B cell (primary cell): ENCODE results near the gene ACBD4. TPM values are rescaled to one million over a fixed set of nuclear protein-coding genes. Genes with fewer than 3 reads are reported as not detected.

Experiments used
- ATAC-seq: fragments of 200-7000 bp; cut with Tn5 transposase; one replicate; pipeline ENCODE4 v1.10.0; 2021; ENCODE audit warnings: low read depth, mild to moderate bottlenecking, moderate number of reproducible peaks, moderate library complexity
- CTCF ChIA-PET: fragments of 350-600 bp; sonication (Branson Sonifier 250); formaldehyde crosslinking; loops from one replicate; lab custom pipeline; 2021; ENCODE audit warnings: antibody characterized with exemption, inconsistent platforms; lab: Charles Lee
- POLR2A ChIA-PET: fragments of 350-600 bp; sonication (Branson Sonifier 250); formaldehyde crosslinking; loops from one replicate; lab custom pipeline; 2021; ENCODE audit warnings: antibody characterized with exemption; lab: Charles Lee
- DNase-seq: peaks from one replicate; pipeline ENCODE4 v3.0.0; 2013
- H2AFZ ChIP-seq: 2 replicates; pipeline ENCODE4 v1.6.1; 2012; ENCODE audit warnings: mild to moderate bottlenecking, low read depth, low read length; ENCODE audit not compliant: insufficient read depth, poor library complexity, severe bottlenecking
- H3K27ac ChIP-seq, 2 donors: 1 replicate in 1 of 2; 2 replicates in 1 of 2; pipeline ENCODE4 v1.5.1; 2012 to 2013; ENCODE audit warnings: low read length in 2 of 2, mild to moderate bottlenecking in 2 of 2, moderate library complexity in 1 of 2
- H3K27me3 ChIP-seq, 4 experiments: fragments of 200-600 bp in 1 of 4; sonication (generic) in 1 of 4; replicated peaks in 1 of 4; 1 replicate in 2 of 4; 2 replicates in 2 of 4; pipeline versions ENCODE4 v1.6.1 to v1.7.0; 2013 to 2016; ENCODE audit warnings: low read length in 3 of 4, mild to moderate bottlenecking in 2 of 4, mixed read lengths in 1 of 4, moderate library complexity in 1 of 4; ENCODE audit not compliant: insufficient read depth in 4 of 4, control insufficient read depth in 3 of 4; ENCODE audit errors: control extremely low read depth in 1 of 4
- H3K36me3 ChIP-seq, 2 experiments: replicated peaks in 1 of 2; 1 replicate in 1 of 2; 2 replicates in 1 of 2; pipeline versions ENCODE4 v1.6.1 to v1.7.1; 2013; ENCODE audit warnings: low read length in 1 of 2; ENCODE audit not compliant: insufficient read depth in 2 of 2, control insufficient read depth in 1 of 2; ENCODE audit errors: control extremely low read depth in 1 of 2, extremely low read depth in 1 of 2
- H3K4me1 ChIP-seq, 2 donors: fragments of 200-600 bp in 1 of 2; sonication (generic) in 1 of 2; 1 replicate in 1 of 2; 2 replicates in 1 of 2; pipeline versions ENCODE4 v1.5.1 to v1.6.1; 2013 to 2017; ENCODE audit warnings: low read length in 2 of 2; ENCODE audit not compliant: control insufficient read depth in 2 of 2, insufficient read depth in 2 of 2
- H3K4me2 ChIP-seq: replicated peaks from 2 replicates; pipeline ENCODE3; 2012; ENCODE audit warnings: mild to moderate bottlenecking, low read depth, low read length; ENCODE audit not compliant: poor library complexity, severe bottlenecking
- H3K4me3 ChIP-seq, 5 experiments: fragments of 200-600 bp in 1 of 5; sonication (generic) in 1 of 5; 1 replicate in 3 of 5; 2 replicates in 2 of 5; pipeline versions ENCODE4 v1.5.1 to v1.7.0; 2011 to 2016; ENCODE audit warnings: low read length in 4 of 5, mild to moderate bottlenecking in 4 of 5, low read depth in 2 of 5, control low read depth in 1 of 5, moderate library complexity in 1 of 5; ENCODE audit not compliant: insufficient read depth in 1 of 5; ENCODE audit errors: control extremely low read depth in 1 of 5, extremely low read depth in 1 of 5
- H3K79me2 ChIP-seq: fragments of 200-600 bp; sonication (generic); one replicate; pipeline ENCODE4 v1.6.0; 2016; ENCODE audit warnings: low read length; ENCODE audit not compliant: control insufficient read depth, insufficient read depth
- H3K9ac ChIP-seq: fragments of 200-600 bp; sonication (generic); 2 replicates; pipeline ENCODE4 v1.6.1; 2017; ENCODE audit warnings: mild to moderate bottlenecking, low read length, moderate library complexity
- H3K9me3 ChIP-seq, 3 donors: one replicate each; pipeline versions ENCODE4 v1.6.1 to v1.7.1; 2013; ENCODE audit warnings: low read length in 2 of 3; ENCODE audit not compliant: control insufficient read depth in 2 of 3, insufficient read depth in 1 of 3; ENCODE audit errors: control extremely low read depth in 1 of 3
- H4K20me1 ChIP-seq: 2 replicates; pipeline ENCODE4 v1.6.0; 2012; ENCODE audit warnings: mild to moderate bottlenecking, low read length; ENCODE audit not compliant: insufficient read depth, control insufficient read depth, poor library complexity, severe bottlenecking
- H3K27ac Mint-ChIP-seq: one replicate; pipeline ENCODE4 v1.8.0; 2021; ENCODE audit warnings: mixed read lengths
- H3K27me3 Mint-ChIP-seq: one replicate; pipeline ENCODE4 v1.8.0; 2021; ENCODE audit warnings: mixed read lengths
- H3K4me1 Mint-ChIP-seq: one replicate; pipeline ENCODE4 v1.8.0; 2021; ENCODE audit warnings: mixed read lengths
- H3K4me3 Mint-ChIP-seq: one replicate; pipeline ENCODE4 v1.8.0; 2021; ENCODE audit warnings: mixed read lengths
- H3K9me3 Mint-ChIP-seq: one replicate; pipeline ENCODE4 v1.8.0; 2022; ENCODE audit warnings: mixed read lengths; ENCODE audit not compliant: insufficient read depth
- CTCF ChIP-seq: fragments of 200-600 bp; IDR thresholded peaks from one replicate; pipeline ENCODE4 v1.8.0; 2022; ENCODE audit warnings: antibody characterized with exemption, mild to moderate bottlenecking
- EZH2 ChIP-seq: IDR thresholded peaks from 2 replicates; pipeline ENCODE4 v1.6.1; 2012; ENCODE audit warnings: borderline replicate concordance, low read depth, mild to moderate bottlenecking, moderate library complexity, low read length; ENCODE audit not compliant: insufficient read depth, poor library complexity, severe bottlenecking
- WGBS: methylation state at CpG from one replicate; pipeline ENCODE4 v1.1.5; 2013; ENCODE audit warnings: missing lambda C conversion rate; ENCODE audit not compliant: insufficient coverage; 5-methylcytosine and 5-hydroxymethylcytosine counted together
- intact Hi-C: fragments of 100-400 bp; cut with micrococcal nuclease; formaldehyde crosslinking; loops from one replicate; pipeline ENCODE4 v1.10.0; 2022
- polyA plus RNA-seq: library from polyadenylated mRNA; depleted of rRNA; stranded (reverse); fragments of >200 nt; gene quantifications from 2 replicates; pipeline ENCODE4 v1.2.3, GENCODE V29; 2012
- total RNA-seq, 2 donors: library from RNA; stranded (reverse); fragments of 120-200 nt in 1 of 2; gene quantifications; 1 replicate in 1 of 2; 2 replicates in 1 of 2; pipeline versions ENCODE4 v1.2.3 to v1.2.4, GENCODE V29; 2013 to 2022

The ACBD4 gene
- total and polyA plus RNA-seq, 2 donors (not counting 1 experiment from before 2014, with no cell fraction given), result 36.8 to 39.4 TPM

GRCh38 chr17:45086391-45086790 is 49.1 kb upstream of the ACBD4 start:
- H3K79me2 ChIP-seq, result peaks cover 50% of the 10 kb centered on the region
- intact Hi-C loops, result no loop called here
- ATAC-seq (no peak), DNase-seq (no peak)
- H4K20me1 ChIP-seq, result peaks cover 21% of the 10 kb centered on the region
- CTCF ChIA-PET, result interaction anchor here (1.1 kb wide), 1 partner anchor 25 kb away, joined by 3 read pairs; no protein-coding TSS in a partner anchor
- TF ChIP-seq CTCF (no peak), EZH2 (no peak)
- POLR2A ChIA-PET, result interaction anchor here (0.5 to 0.7 kb wide), 3 partner anchors 8 to 37 kb away, joined by 3 to 6 read pairs (median 5); no protein-coding TSS in a partner anchor
- WGBS, result 96% methylated on average over 4 of the region's 4 CpGs
- H3K4me1 ChIP-seq, result no peaks in the 10 kb centered on the region
- H3K4me1 Mint-ChIP-seq, result no peaks in the 10 kb centered on the region
- peaks cover 20 to 74% of the 10 kb centered on the region in 2 experiments for H3K36me3 ChIP-seq
- no peaks in the 10 kb centered on the region for H3K27me3 ChIP-seq
- H3K27ac ChIP-seq, result no peak overlapping the region
- H2AFZ ChIP-seq, result no peak overlapping the region
- H3K4me2 ChIP-seq, result no peak overlapping the region
- H3K27me3 Mint-ChIP-seq, result no peaks in the 10 kb centered on the region
- H3K4me3 Mint-ChIP-seq, result no peak overlapping the region
- H3K27ac Mint-ChIP-seq, result no peak overlapping the region
- H3K9me3 Mint-ChIP-seq, result no peaks in the 10 kb centered on the region
- H3K4me3 ChIP-seq, result no peak overlapping the region
- H3K9ac ChIP-seq, result no peak overlapping the region
- no peaks in the 10 kb centered on the region for H3K9me3 ChIP-seq

- DNase-seq (no peak), ATAC-seq (no peak)
- Histone ChIP-seq H4K20me1 (peaks cover 24% of the 10 kb centered on the region), H3K9ac (no peak overlapping the region), H3K4me2 (no peak overlapping the region), H2AFZ (no peak overlapping the region), H3K4me1 (no peaks in the 10 kb centered on the region), H3K4me3 (no peak overlapping the region), H3K27me3 (no peaks in the 10 kb centered on the region), H3K27ac (no peak overlapping the region), H3K9me3 (no peaks in the 10 kb centered on the region), H3K36me3 (peaks cover 15 to 74% of the 10 kb centered on the region in 2 experiments), H3K79me2 (peaks cover 44% of the 10 kb centered on the region)
- ChIA-PET CTCF (interaction anchor here (0.7 to 1.1 kb wide), 3 partner anchors 9 to 177 kb away, joined by 3 to 5 read pairs (median 4); no protein-coding TSS in a partner anchor), POLR2A (interaction anchor here (0.5 kb wide), 2 partner anchors 37 to 190 kb away, joined by 3 to 5 read pairs; no protein-coding TSS in a partner anchor)
- H3K4me3 Mint-ChIP-seq, result no peak overlapping the region
- TF ChIP-seq CTCF (no peak), EZH2 (no peak)
- intact Hi-C loops, result no loop called here
- no peaks in the 10 kb centered on the region for H3K27me3 Mint-ChIP-seq
- WGBS, result 100% methylated on average over 1 of the region's 6 CpGs
- no peaks in the 10 kb centered on the region for H3K9me3 Mint-ChIP-seq
- H3K27ac Mint-ChIP-seq, result no peak overlapping the region
- no peaks in the 10 kb centered on the region for H3K4me1 Mint-ChIP-seq
These were observed 48.5 kb upstream of the ACBD4 start for GRCh38 chr17:45086865-45087503.
